Osteocyte (in vitro differentiated cells): ENCODE data around the gene EPB42. TPM values are rescaled to one million over a fixed set of nuclear protein-coding genes. Genes with fewer than 3 reads are reported as not detected.
A peak's percentile ranks its signal among the peaks of the same experiment; 100 is the strongest.
"Not testable (repeated sequence)": the region's sequence is repeated elsewhere in the genome, so short reads cannot be mapped to it uniquely, and the experiment has no call there.

Experiments
- DNase-seq: peaks from one replicate; pipeline ENCODE4 v3.0.0; 2021; ENCODE audit warnings: mixed read lengths; ENCODE audit not compliant: unreplicated experiment; ENCODE audit errors: extremely low spot score
- H3K27ac Mint-ChIP-seq: one replicate; pipeline ENCODE4 v1.8.0; 2021; ENCODE audit warnings: mild to moderate bottlenecking, mixed read lengths; ENCODE audit not compliant: unreplicated experiment
- H3K27me3 Mint-ChIP-seq: one replicate; pipeline ENCODE4 v1.8.0; 2021; ENCODE audit warnings: mixed read lengths; ENCODE audit not compliant: unreplicated experiment
- H3K36me3 Mint-ChIP-seq: one replicate; pipeline ENCODE4 v1.8.0; 2021; ENCODE audit warnings: mixed read lengths; ENCODE audit not compliant: unreplicated experiment
- H3K4me1 Mint-ChIP-seq: one replicate; pipeline ENCODE4 v1.8.0; 2021; ENCODE audit warnings: mixed read lengths; ENCODE audit not compliant: unreplicated experiment
- H3K4me3 Mint-ChIP-seq: one replicate; pipeline ENCODE4 v1.8.0; 2021; ENCODE audit warnings: mild to moderate bottlenecking, moderate library complexity, mixed read lengths; ENCODE audit not compliant: unreplicated experiment
- H3K9me3 Mint-ChIP-seq: one replicate; pipeline ENCODE4 v1.8.0; 2021; ENCODE audit warnings: mixed read lengths; ENCODE audit not compliant: unreplicated experiment
- CTCF ChIP-seq: fragments of 200-600 bp; sonication (generic); IDR thresholded peaks from 2 replicates; pipeline ENCODE4 v1.5.0; 2021; ENCODE audit warnings: antibody characterized with exemption, mild to moderate bottlenecking, moderate library complexity
- total RNA-seq: library from RNA; stranded (reverse); gene quantifications from 2 replicates; pipeline ENCODE4 v1.2.1, GENCODE V29; 2021

Gene EPB42
- total RNA-seq, 1 donor from 2014 or later, result not detected

- DNase-seq, result no peak
- H3K27ac Mint-ChIP-seq, result no peak overlapping the region
Measured at GRCh38 chr15:43169888-43170287, 50.9 kb downstream of the EPB42 start.

GRCh38 chr15:43168192-43169107 is 52.4 kb downstream of the EPB42 start:
- peaks cover 32% of the 10 kb centered on the region for H3K4me1 Mint-ChIP-seq
- H3K4me3 Mint-ChIP-seq, result no peak overlapping the region
- H3K27me3 Mint-ChIP-seq, result no peaks in the 10 kb centered on the region
- H3K27ac Mint-ChIP-seq, result peak overlapping the region; percentile 82
- peaks cover 24% of the 10 kb centered on the region for H3K36me3 Mint-ChIP-seq
- H3K9me3 Mint-ChIP-seq, result no peaks in the 10 kb centered on the region
- no peak for DNase-seq
- TF ChIP-seq CTCF, result no peak

More at GRCh38 chr15:43169888-43170287, 50.9 kb downstream of the EPB42 start:
- no peak for TF ChIP-seq CTCF
- Mint-ChIP-seq H3K4me3 (no peak overlapping the region), H3K36me3 (peaks cover 27% of the 10 kb centered on the region), H3K9me3 (no peaks in the 10 kb centered on the region), H3K27me3 (no peaks in the 10 kb centered on the region), H3K4me1 (peaks cover 32% of the 10 kb centered on the region)

GRCh38 chr15:43167261-43167660 is 53.6 kb downstream of the EPB42 start:
- H3K27me3 Mint-ChIP-seq, H3K4me3 Mint-ChIP-seq, H3K9me3 Mint-ChIP-seq, DNase-seq, H3K27ac Mint-ChIP-seq: not testable (repeated sequence)
- peaks cover 32% of the 10 kb centered on the region for H3K4me1 Mint-ChIP-seq
- H3K36me3 Mint-ChIP-seq, result peaks cover 18% of the 10 kb centered on the region

GRCh38 chr15:43165801-43166325 is 55.0 kb downstream of the EPB42 start:
- H3K9me3 Mint-ChIP-seq, result no peaks in the 10 kb centered on the region
- H3K4me3 Mint-ChIP-seq, result no peak overlapping the region
- H3K36me3 Mint-ChIP-seq, result peaks cover 15% of the 10 kb centered on the region
- no peak for TF ChIP-seq CTCF
- no peak for DNase-seq
- peaks cover 32% of the 10 kb centered on the region for H3K4me1 Mint-ChIP-seq
- H3K27ac Mint-ChIP-seq, result no peak overlapping the region
- no peaks in the 10 kb centered on the region for H3K27me3 Mint-ChIP-seq

- H3K4me3 Mint-ChIP-seq, result no peak overlapping the region
- DNase-seq, result no peak
- H3K36me3 Mint-ChIP-seq, result peaks cover 41% of the 10 kb centered on the region
- no peaks in the 10 kb centered on the region for H3K9me3 Mint-ChIP-seq
- no peak for TF ChIP-seq CTCF
- peak overlapping the region; percentile 5 for H3K27ac Mint-ChIP-seq
- H3K4me1 Mint-ChIP-seq, result peaks cover 7% of the 10 kb centered on the region
- H3K27me3 Mint-ChIP-seq, result no peaks in the 10 kb centered on the region
Measured at GRCh38 chr15:43153269-43153668, 67.5 kb downstream of the EPB42 start.
